Left ventricle myocardium inferior (tissue), 1 donor: ENCODE measurements around the gene CHCHD4. TPM values are rescaled to one million over a fixed set of nuclear protein-coding genes. Genes with fewer than 3 reads are reported as not detected.

ENCODE experiments used
- DNase-seq: peaks from one replicate; pipeline ENCODE4 v3.0.0-alpha.2; 2020
- H3K27ac ChIP-seq: fragments of 200-600 bp; replicated peaks from 2 replicates; pipeline ENCODE4 v1.8.0; 2021
- H3K27me3 ChIP-seq: fragments of 200-600 bp; 2 replicates; pipeline ENCODE4 v1.8.0; 2021; ENCODE audit warnings: low read depth
- H3K36me3 ChIP-seq: fragments of 200-600 bp; 2 replicates; pipeline ENCODE4 v1.8.0; 2021
- H3K4me1 ChIP-seq: fragments of 200-600 bp; 2 replicates; pipeline ENCODE4 v1.8.0; 2021
- H3K4me3 ChIP-seq: fragments of 200-600 bp; 2 replicates; pipeline ENCODE4 v1.8.0; 2021; ENCODE audit warnings: mild to moderate bottlenecking, moderate library complexity
- H3K9me3 ChIP-seq: fragments of 200-600 bp; replicated peaks from 2 replicates; pipeline ENCODE4 v1.8.0; 2021
- intact Hi-C: fragments of 100-400 bp; cut with micrococcal nuclease; formaldehyde crosslinking; loops from one replicate; pipeline ENCODE4 v1.11.0; 2022
- total RNA-seq: library from RNA; stranded (reverse); fragmentation: NEBNext Ultra II Directional; extraction: Animal tissue kit (Norgen Biotek cat#: 25700); gene quantifications from one replicate; pipeline ENCODE4 v1.2.1, GENCODE V29; 2021
- TF ChIP-seq, protein P1 (sequence below): fragments of 200-600 bp; IDR thresholded peaks from 2 replicates; pipeline ENCODE4 v1.8.0; 2021; ENCODE audit warnings: antibody characterized with exemption, mild to moderate bottlenecking, borderline replicate concordance
- donor health status: DM: no; HTN: yes; CAD: no; lungs with severe emphysema.

CHCHD4 gene
- total RNA-seq, 1 donor from 2014 or later: 37.6 TPM

- intact Hi-C loops: no loop called here
- no peak overlapping the region for H3K27ac ChIP-seq
- no peak overlapping the region for H3K4me3 ChIP-seq
- H3K36me3 ChIP-seq: peaks cover 82% of the 10 kb centered on the region
- no peak for DNase-seq
- no peaks in the 10 kb centered on the region for H3K9me3 ChIP-seq
- TF ChIP-seq, protein P1, sequence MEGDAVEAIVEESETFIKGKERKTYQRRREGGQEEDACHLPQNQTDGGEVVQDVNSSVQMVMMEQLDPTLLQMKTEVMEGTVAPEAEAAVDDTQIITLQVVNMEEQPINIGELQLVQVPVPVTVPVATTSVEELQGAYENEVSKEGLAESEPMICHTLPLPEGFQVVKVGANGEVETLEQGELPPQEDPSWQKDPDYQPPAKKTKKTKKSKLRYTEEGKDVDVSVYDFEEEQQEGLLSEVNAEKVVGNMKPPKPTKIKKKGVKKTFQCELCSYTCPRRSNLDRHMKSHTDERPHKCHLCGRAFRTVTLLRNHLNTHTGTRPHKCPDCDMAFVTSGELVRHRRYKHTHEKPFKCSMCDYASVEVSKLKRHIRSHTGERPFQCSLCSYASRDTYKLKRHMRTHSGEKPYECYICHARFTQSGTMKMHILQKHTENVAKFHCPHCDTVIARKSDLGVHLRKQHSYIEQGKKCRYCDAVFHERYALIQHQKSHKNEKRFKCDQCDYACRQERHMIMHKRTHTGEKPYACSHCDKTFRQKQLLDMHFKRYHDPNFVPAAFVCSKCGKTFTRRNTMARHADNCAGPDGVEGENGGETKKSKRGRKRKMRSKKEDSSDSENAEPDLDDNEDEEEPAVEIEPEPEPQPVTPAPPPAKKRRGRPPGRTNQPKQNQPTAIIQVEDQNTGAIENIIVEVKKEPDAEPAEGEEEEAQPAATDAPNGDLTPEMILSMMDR: no peak
- H3K4me1 ChIP-seq: peaks cover 21% of the 10 kb centered on the region
- H3K27me3 ChIP-seq: no peaks in the 10 kb centered on the region
These were observed 6.0 kb upstream of the CHCHD4 start for GRCh38 chr3:14130707-14131106.

DNA sequence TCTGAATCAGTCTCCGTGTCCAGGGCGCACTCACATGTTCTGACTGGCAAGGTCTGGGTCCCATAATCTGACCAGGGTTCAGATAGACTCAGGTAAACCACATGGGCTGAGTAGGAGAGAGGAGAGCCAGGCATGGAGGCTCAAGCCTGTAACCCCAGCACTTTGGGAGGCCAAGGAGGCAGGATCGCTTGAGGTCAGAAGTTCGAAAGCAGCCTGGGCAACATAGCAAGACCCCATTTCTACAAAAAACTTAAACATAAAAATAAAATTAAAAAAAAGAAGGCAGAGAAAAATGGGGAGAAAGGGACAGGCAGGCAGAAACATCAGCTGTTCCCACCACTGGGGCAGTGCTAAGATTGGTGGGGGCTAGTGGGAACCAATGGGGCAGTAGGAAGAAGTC is 5.6 kb upstream of the CHCHD4 start:
- intact Hi-C loops: no loop called here
- TF ChIP-seq, protein P1: no peak
- Histone ChIP-seq H3K36me3 (peaks cover 77% of the 10 kb centered on the region), H3K27ac (no peak overlapping the region), H3K9me3 (no peaks in the 10 kb centered on the region), H3K4me1 (peaks cover 26% of the 10 kb centered on the region), H3K4me3 (no peak overlapping the region), H3K27me3 (no peaks in the 10 kb centered on the region)
- DNase-seq: no peak

DNA sequence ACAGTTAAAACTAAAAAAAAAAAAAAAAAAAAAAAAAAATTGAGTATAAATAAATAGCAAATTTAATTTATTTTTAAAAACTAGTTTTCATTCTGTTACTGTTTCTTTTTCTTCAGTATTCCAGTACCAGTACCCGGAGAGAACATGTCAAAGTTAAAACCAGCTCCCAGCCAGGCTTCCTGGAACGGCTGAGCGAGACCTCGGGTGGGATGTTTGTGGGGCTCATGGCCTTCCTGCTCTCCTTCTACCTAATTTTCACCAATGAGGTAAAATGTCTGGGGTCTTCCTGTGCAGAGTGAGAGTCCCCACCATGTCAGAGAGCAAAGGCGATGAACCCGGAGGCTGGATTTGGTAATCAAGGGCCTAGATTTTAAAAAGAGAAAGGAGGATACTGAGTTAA is 4.6 kb upstream of the CHCHD4 start:
- peaks cover 33% of the 10 kb centered on the region for H3K4me1 ChIP-seq
- no peaks in the 10 kb centered on the region for H3K9me3 ChIP-seq
- no peak for DNase-seq
- TF ChIP-seq, protein P1: no peak
- H3K4me3 ChIP-seq: no peak overlapping the region
- intact Hi-C loops: no loop called here
- H3K27me3 ChIP-seq: no peaks in the 10 kb centered on the region
- peaks cover 68% of the 10 kb centered on the region for H3K36me3 ChIP-seq
- no peak overlapping the region for H3K27ac ChIP-seq

GRCh38 chr3:14128724-14129123 is 4.1 kb upstream of the CHCHD4 start:
- DNase-seq: no peak
- TF ChIP-seq, protein P1: no peak
- peaks cover 39% of the 10 kb centered on the region for H3K4me1 ChIP-seq
- no peaks in the 10 kb centered on the region for H3K9me3 ChIP-seq
- H3K27me3 ChIP-seq: no peaks in the 10 kb centered on the region
- no peak overlapping the region for H3K4me3 ChIP-seq
- peaks cover 62% of the 10 kb centered on the region for H3K36me3 ChIP-seq
- no peak overlapping the region for H3K27ac ChIP-seq
- intact Hi-C loops: no loop called here

DNA sequence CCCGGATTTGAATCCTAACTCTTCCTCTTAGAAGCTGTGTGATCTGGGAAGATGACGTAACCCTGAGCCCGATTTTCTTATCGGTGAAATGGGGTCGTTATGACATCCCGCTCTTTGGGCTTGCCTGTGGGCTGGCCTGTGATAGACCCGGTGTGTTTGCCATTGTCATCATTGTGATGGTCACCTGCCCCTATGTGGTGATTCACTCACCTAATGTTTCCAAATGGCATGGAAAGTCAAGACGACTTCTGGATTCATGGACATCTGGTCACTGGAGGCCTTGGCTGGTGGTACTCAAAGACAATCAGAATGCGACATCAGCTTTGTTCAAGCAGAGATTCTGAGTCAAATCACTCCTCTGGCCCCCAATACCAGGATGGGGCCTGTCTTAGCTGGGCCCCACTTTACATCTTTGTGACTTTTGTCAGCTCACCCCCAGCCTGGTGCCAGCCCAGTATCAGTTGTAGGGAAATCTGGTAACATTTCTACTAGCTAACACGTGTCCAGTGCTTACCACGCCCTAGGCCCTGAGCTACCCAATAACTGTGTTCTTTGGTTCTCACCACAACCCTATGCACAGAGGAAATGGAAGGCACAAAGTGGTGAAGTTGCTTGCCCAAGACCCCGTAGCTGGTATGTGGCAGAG is 3.0 kb upstream of the CHCHD4 start:
- H3K9me3 ChIP-seq: no peaks in the 10 kb centered on the region
- TF ChIP-seq, protein P1: no peak
- intact Hi-C loops: no loop called here
- no peak for DNase-seq
- peaks cover 51% of the 10 kb centered on the region for H3K36me3 ChIP-seq
- no peak overlapping the region for H3K4me3 ChIP-seq
- peaks cover 50% of the 10 kb centered on the region for H3K4me1 ChIP-seq
- no peak overlapping the region for H3K27ac ChIP-seq
- no peaks in the 10 kb centered on the region for H3K27me3 ChIP-seq
